ENCODE results near the gene NUP42. TPM values are rescaled to one million over a fixed set of nuclear protein-coding genes. Genes with fewer than 3 reads are reported as not detected.

The NUP42 gene
- total RNA-seq, 1 experiment from 2014 or later: 36.5 TPM

DNA sequence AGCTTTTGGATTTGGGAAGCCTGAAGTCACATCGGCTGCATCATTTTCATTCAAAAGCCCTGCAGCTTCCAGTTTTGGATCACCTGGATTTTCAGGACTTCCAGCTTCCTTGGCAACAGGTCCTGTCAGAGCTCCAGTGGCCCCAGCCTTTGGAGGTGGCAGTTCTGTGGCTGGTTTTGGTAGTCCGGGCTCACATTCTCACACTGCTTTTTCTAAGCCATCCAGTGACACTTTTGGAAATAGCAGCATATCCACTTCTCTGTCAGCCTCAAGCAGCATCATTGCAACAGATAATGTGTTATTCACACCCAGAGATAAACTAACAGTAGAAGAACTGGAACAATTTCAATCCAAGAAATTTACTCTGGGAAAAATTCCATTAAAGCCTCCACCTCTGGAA lies 18.5 kb downstream of the NUP42 start:
- Histone ChIP-seq H2BK120ac (ENCODE audit: low read depth, low read length, poor library complexity, severe bottlenecking) (no peak overlapping the region), H3K79me1 (ENCODE audit: insufficient read depth, low read depth, low read length, poor library complexity, severe bottlenecking) (no peaks in the 10 kb centered on the region), H3K79me2 (ENCODE audit: insufficient read depth, low read length) (no peaks in the 10 kb centered on the region), H3K27me3 (ENCODE audit: insufficient read depth, low read length) (no peaks in the 10 kb centered on the region), H3K27ac (ENCODE audit: insufficient read length, low read depth, low read length) (no peak overlapping the region), H2BK15ac (ENCODE audit: low read depth, low read length) (no peak overlapping the region), H3K23ac (ENCODE audit: insufficient read length, low read depth, low read length) (no peak overlapping the region), H3K56ac (ENCODE audit: insufficient read length, low read depth, low read length) (no peak overlapping the region), H3K23me2 (ENCODE audit: insufficient read length, low read depth, low read length, poor library complexity, severe bottlenecking) (no peaks in the 10 kb centered on the region), H2AK5ac (ENCODE audit: insufficient read length, low read length) (no peak overlapping the region), H2BK12ac (ENCODE audit: insufficient read length, low read depth, low read length) (no peak overlapping the region), H3K9me3 (ENCODE audit: control insufficient read depth, low read depth, low read length) (no peaks in the 10 kb centered on the region), H3K14ac (ENCODE audit: insufficient read depth, low read length) (no peak overlapping the region), H3T11ph (ENCODE audit: low read length) (no peak overlapping the region), H4K5ac (ENCODE audit: insufficient read length, low read depth, low read length) (no peak overlapping the region), H3K9ac (ENCODE audit: extremely low read depth, insufficient read length, low read length) (no peak overlapping the region), H3K18ac (ENCODE audit: insufficient read length, low read depth, low read length) (no peak overlapping the region), H4K91ac (ENCODE audit: insufficient read length, low read depth, low read length) (no peak overlapping the region), H4K20me1 (ENCODE audit: control insufficient read depth, insufficient read depth, insufficient read length) (no peaks in the 10 kb centered on the region), H2AFZ (ENCODE audit: low read length) (no peak overlapping the region), H2BK5ac (ENCODE audit: insufficient read length, low read length) (no peak overlapping the region), H2BK20ac (ENCODE audit: low read depth, low read length, poor library complexity, severe bottlenecking) (no peak overlapping the region), H3K4ac (ENCODE audit: low read depth, low read length) (no peak overlapping the region), H3K4me2 (ENCODE audit: insufficient read depth, insufficient read length, low read length) (no peak overlapping the region), H3K4me1 (ENCODE audit: insufficient read depth, low read length) (no peaks in the 10 kb centered on the region), H4K8ac (replicated peaks; ENCODE audit: insufficient read length, low read depth, low read length) (no peak overlapping the region)
- no peak for DNase-seq
- Mint-ChIP-seq H3K4me1 (no peaks in the 10 kb centered on the region), H3K27me3 (ENCODE audit: low read depth) (no peaks in the 10 kb centered on the region), H3K9me3 (no peaks in the 10 kb centered on the region; a peak in 1 of 5 replicates), H3K4me3 (no peak overlapping the region), H3K27ac (no peak overlapping the region), H3K36me3 (ENCODE audit: insufficient read depth in 1 of 3, low read depth in 3 of 3) (peaks cover 35 to 54% (median 51%) of the 10 kb centered on the region in 3 experiments; a peak in 6 of 7 replicates)
- TF ChIP-seq, protein P1, sequence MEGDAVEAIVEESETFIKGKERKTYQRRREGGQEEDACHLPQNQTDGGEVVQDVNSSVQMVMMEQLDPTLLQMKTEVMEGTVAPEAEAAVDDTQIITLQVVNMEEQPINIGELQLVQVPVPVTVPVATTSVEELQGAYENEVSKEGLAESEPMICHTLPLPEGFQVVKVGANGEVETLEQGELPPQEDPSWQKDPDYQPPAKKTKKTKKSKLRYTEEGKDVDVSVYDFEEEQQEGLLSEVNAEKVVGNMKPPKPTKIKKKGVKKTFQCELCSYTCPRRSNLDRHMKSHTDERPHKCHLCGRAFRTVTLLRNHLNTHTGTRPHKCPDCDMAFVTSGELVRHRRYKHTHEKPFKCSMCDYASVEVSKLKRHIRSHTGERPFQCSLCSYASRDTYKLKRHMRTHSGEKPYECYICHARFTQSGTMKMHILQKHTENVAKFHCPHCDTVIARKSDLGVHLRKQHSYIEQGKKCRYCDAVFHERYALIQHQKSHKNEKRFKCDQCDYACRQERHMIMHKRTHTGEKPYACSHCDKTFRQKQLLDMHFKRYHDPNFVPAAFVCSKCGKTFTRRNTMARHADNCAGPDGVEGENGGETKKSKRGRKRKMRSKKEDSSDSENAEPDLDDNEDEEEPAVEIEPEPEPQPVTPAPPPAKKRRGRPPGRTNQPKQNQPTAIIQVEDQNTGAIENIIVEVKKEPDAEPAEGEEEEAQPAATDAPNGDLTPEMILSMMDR (conservative IDR thresholded peaks at IDR 0.05): no peak
- WGBS (ENCODE audit: extremely low coverage, insufficient read length, low lambda C conversion rate): no CpG with 5 or more reads among the region's 2 CpGs
